Retinal pigment epithelial cell (primary cell): ENCODE measurements around the gene OSCP1.
A peak's percentile ranks its signal among the peaks of the same experiment; 100 is the strongest.

Source experiments
- DNase-seq: peaks from one replicate; pipeline ENCODE4 v3.0.0-alpha.2; 2010; ENCODE audit warnings: low read depth
- H3K4me3 ChIP-seq: 2 replicates; pipeline ENCODE4 v1.5.1; 2011; ENCODE audit warnings: mild to moderate bottlenecking, low read length, control low read depth, moderate library complexity
- TF ChIP-seq, protein P1 (sequence below): conservative IDR thresholded peaks from 2 replicates; pipeline ENCODE4 v1.5.1; 2011; ENCODE audit warnings: low read depth, low read length, control low read depth, inconsistent platforms

OSCP1 gene

DNA sequence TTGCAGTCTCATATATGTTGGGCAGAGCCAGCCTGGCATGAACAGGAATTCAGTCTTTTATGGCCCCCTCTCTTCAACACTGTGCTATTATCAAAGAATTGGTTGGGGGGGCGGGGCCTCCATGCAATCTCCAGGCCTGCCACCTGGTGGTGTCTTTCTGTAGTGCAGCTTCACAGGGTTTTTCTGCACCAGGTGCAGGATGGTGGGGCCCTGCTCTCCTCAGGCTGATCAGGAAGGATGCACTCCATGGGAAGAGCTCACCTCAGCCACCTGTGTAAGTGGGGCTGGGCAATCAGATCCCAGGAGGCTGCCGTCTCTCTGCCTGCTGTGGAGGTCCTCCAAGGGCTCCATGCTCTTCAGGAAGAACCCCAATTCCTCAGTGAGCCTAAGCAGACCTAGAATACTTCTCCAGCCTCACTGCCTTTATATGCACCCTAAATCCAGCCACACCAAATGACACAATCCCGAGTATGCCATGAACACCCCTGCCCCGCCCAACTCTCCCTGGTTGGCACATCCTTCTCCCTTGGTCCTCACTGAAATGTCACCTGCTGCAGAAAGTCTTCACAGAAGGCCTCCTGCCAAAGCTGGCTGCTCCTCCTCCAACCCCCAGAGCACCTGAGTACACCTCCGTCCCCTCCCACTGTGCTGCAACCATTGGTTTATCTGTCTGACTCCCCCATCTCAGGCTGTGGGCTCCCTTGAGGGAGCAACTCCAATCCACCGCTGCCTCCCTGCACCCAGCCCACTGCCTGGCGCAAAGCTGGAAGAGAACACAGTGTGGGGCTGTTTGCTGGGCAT lies 81.0 kb downstream of the OSCP1 start:
- no peak for DNase-seq
- H3K4me3 ChIP-seq = no peak overlapping the region
- TF ChIP-seq, protein P1, sequence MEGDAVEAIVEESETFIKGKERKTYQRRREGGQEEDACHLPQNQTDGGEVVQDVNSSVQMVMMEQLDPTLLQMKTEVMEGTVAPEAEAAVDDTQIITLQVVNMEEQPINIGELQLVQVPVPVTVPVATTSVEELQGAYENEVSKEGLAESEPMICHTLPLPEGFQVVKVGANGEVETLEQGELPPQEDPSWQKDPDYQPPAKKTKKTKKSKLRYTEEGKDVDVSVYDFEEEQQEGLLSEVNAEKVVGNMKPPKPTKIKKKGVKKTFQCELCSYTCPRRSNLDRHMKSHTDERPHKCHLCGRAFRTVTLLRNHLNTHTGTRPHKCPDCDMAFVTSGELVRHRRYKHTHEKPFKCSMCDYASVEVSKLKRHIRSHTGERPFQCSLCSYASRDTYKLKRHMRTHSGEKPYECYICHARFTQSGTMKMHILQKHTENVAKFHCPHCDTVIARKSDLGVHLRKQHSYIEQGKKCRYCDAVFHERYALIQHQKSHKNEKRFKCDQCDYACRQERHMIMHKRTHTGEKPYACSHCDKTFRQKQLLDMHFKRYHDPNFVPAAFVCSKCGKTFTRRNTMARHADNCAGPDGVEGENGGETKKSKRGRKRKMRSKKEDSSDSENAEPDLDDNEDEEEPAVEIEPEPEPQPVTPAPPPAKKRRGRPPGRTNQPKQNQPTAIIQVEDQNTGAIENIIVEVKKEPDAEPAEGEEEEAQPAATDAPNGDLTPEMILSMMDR = peak; percentile 90
